HG02870 (cell line): ENCODE data around the gene FMN1.
A peak's percentile ranks its signal among the peaks of the same experiment; 100 is the strongest.

Source experiments
- ATAC-seq: cut with Tn5 transposase; IDR thresholded peaks from one replicate; pipeline ENCODE4 v1.9.1; 2021; ENCODE audit warnings: mild to moderate bottlenecking, moderate library complexity; ENCODE audit not compliant: unreplicated experiment

The FMN1 gene

DNA sequence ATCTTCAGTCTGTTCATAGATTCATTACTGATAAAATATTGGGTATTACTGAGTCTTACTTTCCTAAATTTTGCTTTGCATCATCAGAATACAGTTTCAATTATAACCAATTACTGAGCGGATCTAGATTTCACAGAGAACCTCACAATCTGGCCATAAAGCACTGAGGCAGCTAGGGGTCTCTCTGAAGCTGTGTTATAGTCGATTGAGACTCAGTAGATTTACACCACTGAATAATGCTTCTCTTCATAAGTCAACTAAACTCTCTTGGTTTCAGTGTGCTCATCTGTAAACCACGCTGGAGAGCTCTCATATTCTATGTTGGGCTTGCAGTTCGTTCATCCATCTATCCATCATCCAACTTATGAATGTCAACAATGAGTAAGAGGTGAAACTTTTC is 296.1 kb downstream of the FMN1 start:
- no peak for ATAC-seq

GRCh38 chr15:32893421-32893820 is 301.1 kb downstream of the FMN1 start:
- no peak for ATAC-seq

DNA sequence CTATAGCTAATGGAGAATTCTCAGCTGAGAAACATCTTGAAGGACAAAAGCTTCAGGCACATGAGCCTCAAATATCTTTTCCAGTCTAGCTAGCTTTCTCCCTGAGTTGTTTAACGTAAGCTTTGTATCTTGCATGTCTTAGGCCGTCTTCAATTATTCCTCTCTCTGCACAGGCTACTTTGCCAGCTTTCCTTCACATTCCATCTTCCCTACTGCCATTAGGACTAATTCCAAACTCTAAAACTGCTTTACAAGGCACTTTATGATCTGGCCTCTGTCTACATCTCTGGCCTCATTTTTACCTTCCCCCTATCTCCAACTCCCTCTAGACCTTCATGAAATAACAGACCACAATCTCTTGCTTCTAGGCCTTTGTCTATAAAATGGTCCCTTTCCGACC is 305.3 kb downstream of the FMN1 start:
- ATAC-seq = no peak

DNA sequence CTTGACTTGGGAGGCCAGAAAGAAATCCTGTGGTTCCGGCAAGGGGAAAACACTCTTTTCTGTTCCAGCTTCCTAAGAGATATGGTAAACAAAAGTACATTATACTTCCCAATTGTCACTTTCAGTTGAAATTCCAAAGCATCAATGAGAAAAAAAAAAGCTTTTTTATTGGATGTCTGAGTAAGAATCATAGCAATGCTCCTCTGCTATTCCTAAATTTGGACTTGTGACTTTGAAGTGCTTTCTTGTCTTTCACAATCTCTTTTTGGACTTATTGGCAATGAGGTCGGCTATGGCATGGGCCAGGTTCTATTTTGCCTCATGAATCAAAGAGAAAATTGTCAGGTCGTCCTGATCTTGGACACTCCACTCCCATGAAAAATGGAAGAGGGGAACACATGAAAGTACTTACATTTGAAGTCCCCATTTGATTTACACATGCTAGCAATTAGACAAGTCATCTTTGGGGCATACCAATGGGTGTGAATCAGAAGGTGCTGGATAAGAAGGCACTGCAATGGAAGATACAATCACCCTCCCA is 306.2 kb downstream of the FMN1 start:
- no peak for ATAC-seq

DNA sequence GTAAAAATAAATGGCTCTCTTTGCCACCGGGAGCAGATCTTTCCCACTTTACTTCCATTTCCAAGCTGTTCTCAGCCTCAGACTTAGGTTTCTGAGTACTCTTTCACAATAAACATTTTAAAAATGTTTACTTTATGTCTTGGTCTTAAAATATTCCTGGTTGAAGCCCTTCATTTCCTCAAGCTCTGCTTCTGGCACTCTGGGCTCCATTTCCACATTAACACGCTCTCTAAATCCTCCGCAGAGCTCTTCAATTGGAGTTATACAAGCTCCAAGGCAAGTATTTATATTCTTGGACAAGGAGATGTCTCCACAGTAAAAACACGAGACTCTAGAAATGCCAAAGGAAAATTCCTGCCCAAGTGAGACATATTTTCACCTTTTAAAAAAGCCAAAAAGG is 307.4 kb downstream of the FMN1 start:
- ATAC-seq = no peak

DNA sequence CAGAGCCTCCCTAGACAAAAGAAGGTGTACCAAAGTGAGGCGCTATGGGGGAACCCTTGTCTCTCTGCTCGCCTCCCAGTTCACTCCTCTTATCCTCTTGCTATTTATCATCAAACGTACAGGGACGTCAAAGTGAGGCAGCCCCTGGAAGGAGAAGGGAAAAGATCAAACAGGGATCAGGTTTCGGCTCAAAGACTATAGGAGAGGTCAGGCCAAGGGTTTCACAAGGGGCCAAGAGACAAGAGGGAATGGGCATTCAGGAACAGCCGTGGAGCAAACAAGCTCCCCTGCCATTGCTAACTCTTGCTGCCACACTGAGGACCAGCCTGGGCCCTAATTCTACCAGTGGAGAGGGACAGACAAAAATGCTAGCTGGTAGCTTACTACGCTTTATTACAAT is 308.1 kb downstream of the FMN1 start:
- ATAC-seq = no peak

- no peak for ATAC-seq
These were observed 308.8 kb downstream of the FMN1 start for GRCh38 chr15:32885713-32886112.

DNA sequence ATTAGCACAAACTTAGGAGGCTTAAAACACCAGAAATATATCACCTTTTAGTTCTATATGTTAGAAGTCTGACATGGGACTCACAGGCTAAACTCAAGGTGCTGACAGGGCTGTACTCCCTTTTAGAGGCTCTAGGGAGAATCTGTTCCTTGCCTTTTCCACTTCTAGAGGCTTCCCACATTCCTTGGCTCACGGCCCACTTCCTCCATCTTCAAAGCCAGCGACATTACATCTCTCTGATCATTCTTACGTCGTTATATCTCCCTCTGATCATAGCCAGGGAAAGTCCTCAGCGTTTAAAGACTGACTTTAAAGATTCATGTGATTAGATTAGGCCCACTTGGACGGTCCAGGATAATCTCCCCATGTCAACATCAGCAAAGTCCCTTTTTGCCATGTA is 310.4 kb downstream of the FMN1 start:
- ATAC-seq = no peak

DNA sequence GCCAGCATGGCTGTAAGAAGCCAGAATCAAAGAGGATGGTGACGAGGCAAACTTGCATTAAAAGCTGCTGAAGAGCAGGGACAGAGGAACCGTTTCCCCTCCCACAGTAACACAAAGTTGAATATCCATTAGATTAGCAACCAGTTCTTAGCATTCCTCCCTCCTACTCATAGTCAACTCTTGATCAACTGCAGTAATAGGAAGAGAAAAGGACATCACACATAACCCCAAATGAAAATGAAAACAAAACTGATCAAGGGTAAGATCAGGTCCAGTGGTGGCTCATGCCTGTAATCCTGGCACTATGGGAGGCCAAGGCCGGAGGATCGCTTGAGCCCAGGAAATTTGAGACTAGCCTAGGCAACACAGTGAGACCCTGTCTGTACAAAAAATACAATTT is 311.6 kb downstream of the FMN1 start:
- no peak for ATAC-seq

DNA sequence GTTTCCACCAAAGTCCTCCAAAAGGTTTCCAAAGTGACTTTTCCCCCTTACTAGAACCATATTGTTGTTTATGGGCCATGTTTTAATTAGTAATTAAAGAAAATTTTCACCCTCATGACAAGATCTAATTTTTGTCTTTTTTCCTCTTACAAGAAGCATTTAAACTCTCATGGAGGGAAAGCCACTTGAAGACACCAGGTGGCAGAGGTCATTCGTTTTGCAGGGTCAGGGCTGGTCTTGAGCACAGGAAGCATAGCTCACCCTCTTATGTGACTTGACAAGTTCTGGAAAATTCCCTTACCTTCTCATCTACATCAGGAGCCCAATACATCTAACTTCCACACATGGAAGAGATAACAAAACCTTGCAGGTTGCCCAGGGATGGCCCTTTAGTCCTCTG is 313.0 kb downstream of the FMN1 start:
- no peak for ATAC-seq

DNA sequence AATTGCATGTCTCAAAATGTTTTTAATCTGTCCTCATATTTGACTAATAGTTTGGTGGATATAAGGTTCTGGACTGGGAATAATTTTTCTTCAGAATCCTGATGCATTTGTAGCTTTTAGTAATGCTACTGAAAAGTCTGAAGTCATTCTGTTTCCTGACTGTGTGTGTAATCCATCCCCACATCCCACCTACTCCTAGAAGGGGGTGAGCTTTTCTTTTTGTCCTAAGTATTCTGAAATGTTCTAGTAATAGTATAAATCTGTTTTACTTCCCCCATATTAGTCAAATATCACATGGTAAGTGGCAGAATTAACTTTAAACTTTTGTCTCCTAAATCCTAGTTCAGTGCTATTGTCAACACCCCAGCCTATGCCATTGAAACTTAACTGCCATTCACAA is 313.9 kb downstream of the FMN1 start:
- no peak for ATAC-seq

DNA sequence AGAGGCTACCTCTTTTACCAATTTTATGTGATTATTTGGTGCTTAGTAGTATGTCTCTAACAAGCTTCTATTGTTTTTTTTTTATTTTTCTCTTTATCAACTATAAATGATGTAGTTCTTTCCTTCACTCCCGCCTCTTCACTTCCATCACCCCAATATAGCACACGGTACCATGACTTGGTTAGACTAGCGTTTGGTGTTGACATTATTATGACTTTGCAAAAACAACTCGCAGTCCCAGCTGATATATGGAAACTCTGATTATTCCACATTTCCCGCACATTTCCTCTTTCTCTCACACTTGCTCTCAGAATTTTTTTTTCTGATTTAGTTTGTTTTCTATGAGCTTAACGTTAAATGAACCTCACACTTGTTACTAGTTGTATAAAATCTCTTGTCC is 314.5 kb downstream of the FMN1 start:
- ATAC-seq = no peak

GRCh38 chr15:32878869-32879805 is 315.4 kb downstream of the FMN1 start:
- no peak for ATAC-seq

DNA sequence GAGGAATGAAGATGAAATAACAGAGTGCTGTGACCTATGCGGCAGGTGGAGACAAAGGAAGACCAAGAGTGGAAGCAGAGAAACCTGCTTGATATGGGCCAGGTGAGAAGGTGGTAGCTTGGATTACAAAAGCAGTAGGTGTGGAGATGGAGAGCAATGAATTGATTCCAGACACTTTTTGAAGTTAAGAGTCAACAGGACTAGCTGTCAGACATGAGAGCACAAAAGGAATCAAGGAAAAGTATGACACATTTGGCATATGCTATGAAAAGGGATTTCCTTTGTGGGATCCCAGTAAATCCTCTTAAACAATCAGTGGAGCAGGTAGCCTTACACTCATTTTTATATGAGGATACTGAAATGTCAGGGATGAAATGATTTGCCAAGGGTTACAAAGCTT is 316.2 kb downstream of the FMN1 start:
- ATAC-seq = no peak

- no peak for ATAC-seq
These were observed 317.1 kb downstream of the FMN1 start for GRCh38 chr15:32877252-32878019.

DNA sequence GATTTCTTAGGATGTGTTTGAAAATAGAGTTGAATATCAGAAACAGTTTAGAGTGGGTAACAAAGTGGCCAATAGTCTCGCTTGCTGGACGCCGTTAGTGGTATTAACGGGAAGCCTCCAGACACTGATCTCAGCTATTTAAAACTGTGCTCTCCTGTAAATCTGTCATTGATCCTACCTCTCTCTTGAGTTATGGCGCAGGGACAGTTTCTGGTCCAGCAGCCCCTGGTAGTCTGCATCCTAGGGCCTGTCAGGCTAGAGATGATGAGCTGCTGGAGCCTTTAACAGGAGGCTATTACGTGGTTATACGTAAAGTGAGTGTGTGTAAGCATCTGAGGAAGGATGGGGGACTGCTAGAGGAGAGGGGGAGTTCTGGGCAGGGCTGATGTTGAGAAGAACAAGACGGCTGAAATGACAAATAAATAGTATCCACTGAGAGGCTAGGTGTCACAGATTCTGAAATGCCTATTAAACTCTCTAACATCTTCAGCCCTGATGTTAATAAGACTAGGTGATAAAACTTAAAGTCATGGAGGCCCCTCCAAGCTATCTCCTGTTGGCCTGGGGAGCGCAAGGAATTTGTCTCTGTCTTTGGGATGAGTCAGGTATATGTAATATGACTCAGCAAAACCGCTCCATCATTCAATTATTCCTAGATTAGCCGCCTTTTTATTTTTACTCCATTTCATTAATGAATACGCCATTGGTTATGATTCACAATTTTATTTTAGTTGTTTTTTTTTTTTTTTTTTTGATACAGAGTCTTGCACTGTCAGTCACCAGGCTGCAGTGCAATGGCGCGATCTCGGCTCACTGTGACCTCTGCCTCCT is 321.0 kb downstream of the FMN1 start:
- ATAC-seq = no peak

DNA sequence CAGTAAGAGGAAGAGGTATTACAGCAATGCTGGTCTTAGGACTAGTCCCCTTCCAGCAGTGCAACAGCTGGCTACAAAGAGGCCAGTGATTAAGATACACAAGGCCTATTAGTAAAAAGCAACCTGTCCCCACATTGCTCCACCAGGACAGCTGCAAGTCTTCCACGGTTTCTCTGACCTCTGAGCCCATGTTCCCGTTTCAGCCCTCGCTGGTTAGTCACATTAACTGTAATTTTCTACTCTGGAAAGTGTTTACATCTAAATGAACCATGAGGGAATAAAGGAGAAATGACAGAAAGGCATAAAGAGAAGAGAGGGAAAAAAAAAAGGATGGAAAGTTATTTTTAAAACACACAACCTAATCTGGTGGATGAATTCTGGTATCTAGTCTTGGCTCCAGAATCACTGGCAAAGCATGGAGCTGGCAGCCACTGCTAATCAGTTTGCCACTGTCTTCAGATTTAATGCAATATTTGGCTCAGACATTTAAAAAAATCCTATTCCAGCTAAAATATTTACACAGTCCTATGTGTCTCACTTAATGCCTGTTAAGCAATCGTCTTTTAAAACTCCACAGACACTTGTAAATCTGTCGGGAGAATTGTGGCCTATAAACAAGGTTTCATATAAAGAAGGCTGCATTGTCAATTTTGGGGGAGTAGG is 321.8 kb downstream of the FMN1 start:
- ATAC-seq = no peak

- no peak for ATAC-seq
These were observed 322.6 kb downstream of the FMN1 start for GRCh38 chr15:32871883-32872282.

GRCh38 chr15:32870240-32871033 is 324.1 kb downstream of the FMN1 start:
- ATAC-seq = peak; percentile 74

DNA sequence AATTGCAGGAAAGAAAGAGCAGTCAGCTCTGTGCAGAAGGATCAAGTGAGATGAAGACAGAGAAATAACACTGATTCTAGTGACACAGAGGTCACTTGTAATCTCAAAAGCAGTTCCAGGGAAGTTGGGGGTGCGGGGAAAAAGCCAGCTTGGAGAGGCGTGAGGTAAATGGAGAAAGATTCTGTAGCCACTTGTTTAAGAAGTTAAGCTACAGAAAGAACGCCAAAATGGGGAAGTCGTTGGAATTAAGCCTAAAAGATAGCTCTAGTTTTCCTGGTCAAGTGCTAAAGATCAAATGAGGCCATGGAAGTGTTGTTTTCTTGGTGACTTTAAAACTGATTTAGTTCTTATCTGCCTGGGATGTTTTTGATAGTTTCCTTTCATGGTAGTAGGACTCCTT is 324.7 kb downstream of the FMN1 start:
- ATAC-seq = no peak
